Lower lobe of right lung (tissue), 2 donors: ENCODE results near the gene RANBP9. TPM values are rescaled to one million over a fixed set of nuclear protein-coding genes. Genes with fewer than 3 reads are reported as not detected.

Experiments
- ATAC-seq, 2 donors: fragments of 200-7000 bp; cut with Tn5 transposase; one replicate each; pipeline ENCODE4 v1.9.1; 2020 to 2022; ENCODE audit warnings: mild to moderate bottlenecking in 2 of 2, moderate library complexity in 2 of 2
- DNase-seq: peaks from one replicate; pipeline ENCODE4 v3.0.0-alpha.2; 2020
- H3K27ac ChIP-seq: fragments of 200-600 bp; one replicate; pipeline ENCODE4 v1.8.0; 2022
- H3K27me3 ChIP-seq: fragments of 200-600 bp; one replicate; pipeline ENCODE4 v1.8.0; 2022; ENCODE audit warnings: low read depth
- H3K36me3 ChIP-seq: fragments of 200-600 bp; one replicate; pipeline ENCODE4 v1.8.0; 2022; ENCODE audit warnings: mild to moderate bottlenecking
- H3K4me1 ChIP-seq: fragments of 200-600 bp; one replicate; pipeline ENCODE4 v1.8.0; 2022
- H3K4me3 ChIP-seq: fragments of 200-600 bp; one replicate; pipeline ENCODE4 v1.8.0; 2022; ENCODE audit warnings: mild to moderate bottlenecking
- H3K9me3 ChIP-seq: fragments of 200-600 bp; one replicate; pipeline ENCODE4 v1.8.0; 2022
- intact Hi-C: fragments of 100-400 bp; cut with DNase I; formaldehyde crosslinking; loops from one replicate; pipeline ENCODE4 v1.11.0; 2022
- total RNA-seq: library from RNA; stranded (reverse); fragmentation: NEBNext Ultra II Directional; extraction: Animal tissue kit (Norgen Biotek cat#: 25700); gene quantifications from one replicate; pipeline ENCODE4 v1.2.1, GENCODE V29; 2021
- TF ChIP-seq, protein P1 (sequence below): fragments of 200-600 bp; IDR thresholded peaks from one replicate; pipeline ENCODE4 v1.8.0; 2022; ENCODE audit warnings: antibody characterized with exemption, mild to moderate bottlenecking
- donor health status: DM: no; HTN: yes; CAD: no; lungs with severe emphysema.

The RANBP9 gene
- total RNA-seq, 1 donor from 2014 or later, result 37.0 TPM

DNA sequence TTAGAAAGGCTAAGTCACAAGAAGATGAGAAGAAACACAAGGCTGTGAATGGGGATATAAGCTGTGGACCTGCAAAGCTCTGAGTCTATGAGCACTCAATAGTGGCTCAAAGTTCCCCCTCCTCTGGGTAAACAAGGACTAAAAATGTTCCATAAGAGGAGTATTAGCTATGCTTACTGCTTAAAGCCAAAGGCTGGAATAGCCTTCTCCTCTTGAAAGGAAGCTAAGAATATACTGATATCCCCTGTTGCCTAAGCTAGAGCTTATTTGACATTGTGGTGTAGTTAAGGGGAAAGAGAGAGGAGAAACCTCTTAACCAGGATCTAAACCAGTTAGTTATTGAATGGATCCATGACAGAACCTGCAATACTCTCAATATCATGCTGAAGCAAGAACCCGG, 50.7 kb downstream of the RANBP9 start:
- Histone ChIP-seq H3K27me3 (no peaks in the 10 kb centered on the region), H3K9me3 (no peaks in the 10 kb centered on the region), H3K36me3 (peaks cover 9% of the 10 kb centered on the region), H3K4me3 (no peak overlapping the region), H3K27ac (no peak overlapping the region), H3K4me1 (peaks cover 5% of the 10 kb centered on the region)
- TF ChIP-seq, protein P1, sequence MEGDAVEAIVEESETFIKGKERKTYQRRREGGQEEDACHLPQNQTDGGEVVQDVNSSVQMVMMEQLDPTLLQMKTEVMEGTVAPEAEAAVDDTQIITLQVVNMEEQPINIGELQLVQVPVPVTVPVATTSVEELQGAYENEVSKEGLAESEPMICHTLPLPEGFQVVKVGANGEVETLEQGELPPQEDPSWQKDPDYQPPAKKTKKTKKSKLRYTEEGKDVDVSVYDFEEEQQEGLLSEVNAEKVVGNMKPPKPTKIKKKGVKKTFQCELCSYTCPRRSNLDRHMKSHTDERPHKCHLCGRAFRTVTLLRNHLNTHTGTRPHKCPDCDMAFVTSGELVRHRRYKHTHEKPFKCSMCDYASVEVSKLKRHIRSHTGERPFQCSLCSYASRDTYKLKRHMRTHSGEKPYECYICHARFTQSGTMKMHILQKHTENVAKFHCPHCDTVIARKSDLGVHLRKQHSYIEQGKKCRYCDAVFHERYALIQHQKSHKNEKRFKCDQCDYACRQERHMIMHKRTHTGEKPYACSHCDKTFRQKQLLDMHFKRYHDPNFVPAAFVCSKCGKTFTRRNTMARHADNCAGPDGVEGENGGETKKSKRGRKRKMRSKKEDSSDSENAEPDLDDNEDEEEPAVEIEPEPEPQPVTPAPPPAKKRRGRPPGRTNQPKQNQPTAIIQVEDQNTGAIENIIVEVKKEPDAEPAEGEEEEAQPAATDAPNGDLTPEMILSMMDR, result no peak
- DNase-seq (no peak), ATAC-seq (no peak)
- intact Hi-C loops, result no loop called here

DNA sequence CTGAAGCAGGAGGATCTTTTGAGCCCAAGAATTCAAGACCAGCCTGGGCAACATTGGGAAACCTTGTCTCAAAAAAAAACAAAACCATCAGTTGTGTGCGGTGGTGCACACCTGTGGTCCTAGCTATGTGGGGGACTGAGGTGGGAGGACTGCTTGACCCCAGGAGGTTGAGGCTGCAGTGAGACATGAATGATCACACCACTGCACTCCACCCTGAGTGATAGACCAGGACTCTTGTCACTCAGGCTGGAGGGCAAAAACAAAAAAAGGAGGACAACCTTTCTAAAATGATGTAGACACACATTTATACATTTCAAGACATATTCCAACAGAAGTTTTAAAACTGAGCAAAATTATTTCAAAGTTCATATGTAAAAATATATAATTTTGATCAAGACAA, 51.4 kb downstream of the RANBP9 start:
- TF ChIP-seq, protein P1, result no peak
- Histone ChIP-seq H3K27ac (no peak overlapping the region), H3K4me3 (no peak overlapping the region), H3K27me3 (no peaks in the 10 kb centered on the region), H3K9me3 (no peaks in the 10 kb centered on the region), H3K36me3 (peaks cover 9% of the 10 kb centered on the region), H3K4me1 (peaks cover 5% of the 10 kb centered on the region)
- intact Hi-C loops, result no loop called here
- no peak for DNase-seq
- no peak for ATAC-seq

DNA sequence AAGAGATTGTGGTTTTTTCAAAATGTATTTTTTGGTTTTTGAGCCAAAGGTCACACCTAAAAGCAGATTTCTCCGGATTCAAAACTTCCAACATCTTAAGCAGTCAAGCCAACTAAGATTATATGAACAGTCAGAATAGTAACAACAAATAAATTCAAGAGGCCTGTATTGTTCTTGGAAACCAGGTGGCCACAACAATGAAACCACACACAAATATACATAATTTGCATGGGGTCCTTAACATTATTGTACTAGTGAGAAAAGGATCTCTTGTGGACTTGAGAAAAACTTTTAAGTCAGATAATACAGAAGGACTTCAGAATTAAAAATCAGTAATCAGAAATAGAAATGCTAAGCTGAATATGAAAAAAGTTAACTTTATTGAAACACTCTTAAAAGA, 55.9 kb downstream of the RANBP9 start:
- Histone ChIP-seq H3K4me3 (no peak overlapping the region), H3K27ac (no peak overlapping the region), H3K4me1 (no peaks in the 10 kb centered on the region), H3K36me3 (peaks cover 11% of the 10 kb centered on the region), H3K9me3 (no peaks in the 10 kb centered on the region), H3K27me3 (no peaks in the 10 kb centered on the region)
- intact Hi-C loops, result no loop called here
- ATAC-seq (no peak), DNase-seq (no peak)
- TF ChIP-seq, protein P1, result no peak

DNA sequence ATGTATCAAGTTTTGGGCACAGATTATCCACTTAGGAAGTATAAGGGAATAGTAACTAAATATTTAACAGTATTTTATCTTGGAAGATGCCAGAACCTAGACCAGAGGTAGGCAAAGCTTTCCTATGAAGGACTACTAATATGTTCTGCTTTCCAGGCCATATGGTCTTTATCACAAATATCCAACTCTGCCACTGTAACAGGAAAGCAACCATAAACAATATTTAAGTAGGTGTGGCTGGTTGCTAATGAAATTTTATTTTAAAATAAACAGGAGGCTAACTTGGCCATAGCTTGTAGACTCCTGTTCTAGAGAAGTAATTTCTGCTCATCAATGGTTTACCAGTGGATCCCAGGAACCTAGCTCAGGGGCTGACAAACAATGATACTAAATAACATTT, 57.1 kb downstream of the RANBP9 start:
- Histone ChIP-seq H3K4me1 (no peaks in the 10 kb centered on the region), H3K9me3 (no peaks in the 10 kb centered on the region), H3K36me3 (peaks cover 16% of the 10 kb centered on the region), H3K4me3 (no peak overlapping the region), H3K27me3 (no peaks in the 10 kb centered on the region), H3K27ac (no peak overlapping the region)
- TF ChIP-seq, protein P1, result no peak
- DNase-seq, result no peak
- no peak for ATAC-seq
- intact Hi-C loops, result no loop called here

DNA sequence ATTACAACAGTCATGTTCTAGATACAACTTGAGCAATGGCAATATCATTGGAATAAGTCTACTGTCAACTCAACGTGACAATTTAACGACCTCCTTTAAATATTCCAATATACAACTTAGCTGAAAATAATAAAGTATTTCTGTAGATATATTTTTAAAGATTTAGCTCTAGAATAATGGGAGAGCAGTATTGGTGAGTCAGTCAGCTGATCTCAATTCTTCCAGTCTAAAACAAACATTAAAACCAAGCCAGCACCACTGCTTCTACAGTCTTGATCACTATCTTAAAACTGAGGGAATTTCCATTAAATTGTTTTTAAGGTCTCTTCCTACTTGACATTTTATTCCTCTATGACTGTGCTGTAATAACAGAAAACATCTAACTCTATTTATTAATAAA, 58.3 kb downstream of the RANBP9 start:
- H3K36me3 ChIP-seq, result peaks cover 16% of the 10 kb centered on the region
- no peaks in the 10 kb centered on the region for H3K27me3 ChIP-seq
- TF ChIP-seq, protein P1, result no peak
- H3K9me3 ChIP-seq, result no peaks in the 10 kb centered on the region
- ATAC-seq (no peak), DNase-seq (no peak)
- H3K4me3 ChIP-seq, result no peak overlapping the region
- no peaks in the 10 kb centered on the region for H3K4me1 ChIP-seq
- intact Hi-C loops, result no loop called here
- no peak overlapping the region for H3K27ac ChIP-seq

DNA sequence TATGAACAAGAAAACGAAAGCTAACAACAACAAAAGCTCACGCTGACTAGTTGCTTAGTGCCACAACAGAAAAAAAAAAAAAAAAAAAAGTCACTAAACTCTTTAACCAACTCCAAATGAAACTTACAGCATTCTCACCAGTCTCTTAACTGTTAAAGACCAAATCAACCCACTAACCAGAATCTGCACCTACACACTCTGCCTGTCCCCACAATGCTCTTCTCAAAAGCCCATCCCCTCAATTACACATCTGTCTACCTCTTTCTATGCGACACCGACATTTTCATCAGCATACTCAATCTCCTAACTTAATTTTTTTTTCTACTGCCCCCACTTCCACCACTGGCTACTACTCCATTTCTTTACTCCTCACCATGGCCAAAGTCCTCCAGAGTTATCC, 62.2 kb downstream of the RANBP9 start:
- ATAC-seq (no peak), DNase-seq (no peak)
- no peak overlapping the region for H3K4me3 ChIP-seq
- no peak overlapping the region for H3K27ac ChIP-seq
- H3K4me1 ChIP-seq, result no peaks in the 10 kb centered on the region
- intact Hi-C loops, result no loop called here
- H3K36me3 ChIP-seq, result peaks cover 15% of the 10 kb centered on the region
- H3K27me3 ChIP-seq, result no peaks in the 10 kb centered on the region
- no peaks in the 10 kb centered on the region for H3K9me3 ChIP-seq
- TF ChIP-seq, protein P1, result no peak
